ENCODE measurements around the gene IQCF2. TPM values are rescaled to one million over a fixed set of nuclear protein-coding genes. Genes with fewer than 3 reads are reported as not detected.

The IQCF2 gene
- total and polyA plus RNA-seq, 2 of the 13 experiments (the other 11 are each of a cell fraction or from before 2014, with no cell fraction given): not detected

- Histone ChIP-seq H3K4me2 (ENCODE audit: low read depth, low read length) (no peak overlapping the region), H2AFZ (ENCODE audit: low read length) (no peak overlapping the region), H3K36me3 (replicated peaks in 1 of 2; ENCODE audit: control insufficient read depth in 1 of 2, insufficient read depth in 2 of 2, low read length in 2 of 2) (no peaks in the 10 kb centered on the region), H3K9me3 (ENCODE audit: low read length) (no peaks in the 10 kb centered on the region), H3K9ac (ENCODE audit: insufficient read depth, low read depth, low read length) (no peak overlapping the region), H3K27ac (ENCODE audit: extremely low read length, insufficient read depth, low read length) (no peak overlapping the region), H3K4me3 (replicated peaks in 1 of 3; ENCODE audit: insufficient read depth in 1 of 3, low read depth in 2 of 3, low read length in 3 of 3) (no peak overlapping the region), H3K79me2 (ENCODE audit: insufficient read depth, low read length) (no peaks in the 10 kb centered on the region), H3K27me3 (ENCODE audit: control insufficient read depth in 1 of 2, insufficient read depth in 2 of 2, low read length in 2 of 2) (peaks cover 0 to 7% of the 10 kb centered on the region in 2 experiments; a peak in 2 of 5 replicates), H4K20me1 (ENCODE audit: insufficient read depth, low read length) (no peaks in the 10 kb centered on the region), H3K4me1 (ENCODE audit: insufficient read depth, low read length) (no peaks in the 10 kb centered on the region)
- intact Hi-C loops (cut with micrococcal nuclease; ENCODE audit: unreplicated experiment): no loop called here
- FAIRE-seq (no peak), ATAC-seq (no peak), DNase-seq (ENCODE audit: low spot score) (no peak)
- 33% methylated on average over 2 of the region's 2 CpGs for WGBS (ENCODE audit: low lambda C conversion rate)
- CTCF ChIA-PET (ENCODE audit: low intra/inter-chr PET ratio, low total read pairs): no interaction called here
- no TSS peak for BruUV-seq (replicated peaks)
- POLR2A ChIA-PET: no interaction called here
- in situ Hi-C loops (cut with HindIII; ENCODE audit: extremely low pct_ligation_motif_present, low pct_unique_long_range_greater_than_20kb): no loop called here
- TF ChIP-seq ZBTB49 (CRISPR knock-in tag; IDR thresholded peaks at IDR 0.05; ENCODE audit: borderline replicate concordance) (no peak), IKZF1 (IDR thresholded peaks at IDR 0.05) (no peak), ZNF10 (CRISPR knock-in tag; IDR thresholded peaks at IDR 0.05; ENCODE audit: borderline replicate concordance, low read depth) (no peak), ZNF83 (CRISPR knock-in tag; IDR thresholded peaks at IDR 0.05; ENCODE audit: borderline replicate concordance) (no peak), HINFP (CRISPR knock-in tag; IDR thresholded peaks at IDR 0.05; ENCODE audit: low read depth) (no peak), PHF5A (CRISPR knock-in tag; IDR thresholded peaks at IDR 0.05; ENCODE audit: low read depth, unreplicated experiment) (no peak), ZNF317 (CRISPR knock-in tag; IDR thresholded peaks at IDR 0.05) (no peak), RFXANK (CRISPR knock-in tag; IDR thresholded peaks at IDR 0.05) (no peak), ZNF337 (CRISPR knock-in tag; IDR thresholded peaks at IDR 0.05; ENCODE audit: borderline replicate concordance, low read depth) (no peak), ZBTB3 (CRISPR knock-in tag; IDR thresholded peaks at IDR 0.05; ENCODE audit: borderline replicate concordance, low read depth) (no peak), MLXIP (CRISPR knock-in tag; IDR thresholded peaks at IDR 0.05; ENCODE audit: borderline replicate concordance) (no peak), SNRNP70 (IDR thresholded peaks at IDR 0.05; ENCODE audit: low read depth, low read length) (no peak), NKX3-1 (CRISPR knock-in tag; IDR thresholded peaks at IDR 0.05) (no peak), ZNF160 (CRISPR knock-in tag; IDR thresholded peaks at IDR 0.05) (no peak), PRDM4 (CRISPR knock-in tag; IDR thresholded peaks at IDR 0.05; ENCODE audit: borderline replicate concordance) (no peak)
These were observed 7.9 kb downstream of the IQCF2 start for GRCh38 chr3:51869304-51869703.

All from HepG2 (cell line).